GM23338 (cell line): ENCODE results near the gene DGAT2.

Experiments used
- CREB1 ChIP-seq: fragments of 250-450 bp; sonication (Bioruptor Pico); IDR thresholded peaks from 2 replicates; pipeline ENCODE4 v1.5.0; 2020; ENCODE audit warnings: low read depth, mild to moderate bottlenecking, moderate library complexity
- CTCF ChIP-seq, 2 experiments: fragments of 200-600 bp in 1 of 2; sonication (generic) in 1 of 2; conservative IDR thresholded peaks; 2 replicates each; pipeline versions ENCODE4 v1.5.1 to v1.6.1; 2016 to 2017; ENCODE audit warnings: antibody characterized with exemption in 2 of 2, low read depth in 2 of 2, mild to moderate bottlenecking in 2 of 2, moderate library complexity in 1 of 2
- EZH2 ChIP-seq: fragments of 200-600 bp; sonication (generic); IDR thresholded peaks from one replicate; pipeline ENCODE4 v1.8.0; 2017; ENCODE audit warnings: antibody characterized with exemption, mild to moderate bottlenecking, low read depth; ENCODE audit not compliant: unreplicated experiment
- EZH2phosphoT487 ChIP-seq: fragments of 200-600 bp; sonication (generic); IDR thresholded peaks from one replicate; pipeline ENCODE4 v1.8.1; 2018; ENCODE audit warnings: antibody characterized with exemption; ENCODE audit not compliant: unreplicated experiment
- JUNB ChIP-seq: IDR thresholded peaks from one replicate; pipeline ENCODE4 v1.6.1; 2016; ENCODE audit warnings: antibody characterized with exemption; ENCODE audit not compliant: unreplicated experiment
- NANOG ChIP-seq: IDR thresholded peaks from 2 replicates; pipeline ENCODE4 v1.6.1; 2016; ENCODE audit warnings: antibody characterized with exemption, borderline replicate concordance
- POLR2AphosphoS5 ChIP-seq: IDR thresholded peaks from 2 replicates; pipeline ENCODE4 v1.6.1; 2016; ENCODE audit warnings: antibody characterized with exemption, low read depth
- STAT1 ChIP-seq: IDR thresholded peaks from one replicate; pipeline ENCODE4 v1.6.1; 2016; ENCODE audit warnings: antibody characterized with exemption; ENCODE audit not compliant: unreplicated experiment
- ZNF114 ChIP-seq: fragments of 250-450 bp; sonication (Bioruptor Pico); IDR thresholded peaks from 2 replicates; pipeline ENCODE4 v1.5.0; 2020; ENCODE audit warnings: mild to moderate bottlenecking, moderate library complexity
- ZNF331 ChIP-seq: fragments of 250-450 bp; sonication (Bioruptor Pico); IDR thresholded peaks from 2 replicates; pipeline ENCODE4 v1.5.0; 2020; ENCODE audit warnings: low read depth, mild to moderate bottlenecking, moderate library complexity
- TF ChIP-seq, protein P1 (sequence below): IDR thresholded peaks from one replicate; pipeline ENCODE4 v1.6.1; 2018; ENCODE audit warnings: antibody characterized with exemption; ENCODE audit not compliant: unreplicated experiment
- TF ChIP-seq, protein P2 (sequence below): IDR thresholded peaks from 2 replicates; pipeline ENCODE4 v1.6.1; 2016; ENCODE audit warnings: antibody characterized with exemption

DNA sequence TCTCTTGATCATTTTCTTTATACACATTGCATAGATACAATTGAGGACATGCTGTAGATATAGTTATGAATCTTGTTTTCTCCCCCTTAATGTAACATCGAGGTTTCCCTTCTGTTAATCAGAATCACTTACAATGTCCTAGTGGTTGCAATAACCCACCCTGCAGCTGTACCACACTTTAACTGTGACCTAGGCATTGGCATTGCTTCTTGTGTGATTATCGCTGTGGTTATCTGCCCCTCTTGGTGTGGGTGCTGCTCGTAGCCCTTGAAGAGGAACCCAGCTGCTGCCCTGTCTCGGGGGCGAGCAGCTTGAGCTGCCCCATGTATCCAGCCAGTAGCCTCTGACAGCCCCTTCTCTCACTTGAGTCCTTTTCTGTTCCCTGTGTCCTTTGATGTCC is 1.5 kb downstream of the DGAT2 start:
- no peak for TF ChIP-seq CTCF (conservative IDR thresholded peaks at IDR 0.05; ENCODE audit: low read depth in 2 of 2)
- TF ChIP-seq EZH2phosphoT487 = no peak
- no peak for TF ChIP-seq POLR2AphosphoS5
- no peak for TF ChIP-seq JUNB
- TF ChIP-seq, protein P1, sequence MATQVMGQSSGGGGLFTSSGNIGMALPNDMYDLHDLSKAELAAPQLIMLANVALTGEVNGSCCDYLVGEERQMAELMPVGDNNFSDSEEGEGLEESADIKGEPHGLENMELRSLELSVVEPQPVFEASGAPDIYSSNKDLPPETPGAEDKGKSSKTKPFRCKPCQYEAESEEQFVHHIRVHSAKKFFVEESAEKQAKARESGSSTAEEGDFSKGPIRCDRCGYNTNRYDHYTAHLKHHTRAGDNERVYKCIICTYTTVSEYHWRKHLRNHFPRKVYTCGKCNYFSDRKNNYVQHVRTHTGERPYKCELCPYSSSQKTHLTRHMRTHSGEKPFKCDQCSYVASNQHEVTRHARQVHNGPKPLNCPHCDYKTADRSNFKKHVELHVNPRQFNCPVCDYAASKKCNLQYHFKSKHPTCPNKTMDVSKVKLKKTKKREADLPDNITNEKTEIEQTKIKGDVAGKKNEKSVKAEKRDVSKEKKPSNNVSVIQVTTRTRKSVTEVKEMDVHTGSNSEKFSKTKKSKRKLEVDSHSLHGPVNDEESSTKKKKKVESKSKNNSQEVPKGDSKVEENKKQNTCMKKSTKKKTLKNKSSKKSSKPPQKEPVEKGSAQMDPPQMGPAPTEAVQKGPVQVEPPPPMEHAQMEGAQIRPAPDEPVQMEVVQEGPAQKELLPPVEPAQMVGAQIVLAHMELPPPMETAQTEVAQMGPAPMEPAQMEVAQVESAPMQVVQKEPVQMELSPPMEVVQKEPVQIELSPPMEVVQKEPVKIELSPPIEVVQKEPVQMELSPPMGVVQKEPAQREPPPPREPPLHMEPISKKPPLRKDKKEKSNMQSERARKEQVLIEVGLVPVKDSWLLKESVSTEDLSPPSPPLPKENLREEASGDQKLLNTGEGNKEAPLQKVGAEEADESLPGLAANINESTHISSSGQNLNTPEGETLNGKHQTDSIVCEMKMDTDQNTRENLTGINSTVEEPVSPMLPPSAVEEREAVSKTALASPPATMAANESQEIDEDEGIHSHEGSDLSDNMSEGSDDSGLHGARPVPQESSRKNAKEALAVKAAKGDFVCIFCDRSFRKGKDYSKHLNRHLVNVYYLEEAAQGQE = no peak
- TF ChIP-seq CREB1 (CRISPR knock-in tag) = no peak
- TF ChIP-seq ZNF114 = no peak
- no peak for TF ChIP-seq EZH2
- TF ChIP-seq ZNF331 (CRISPR knock-in tag) = no peak
- TF ChIP-seq, protein P2, sequence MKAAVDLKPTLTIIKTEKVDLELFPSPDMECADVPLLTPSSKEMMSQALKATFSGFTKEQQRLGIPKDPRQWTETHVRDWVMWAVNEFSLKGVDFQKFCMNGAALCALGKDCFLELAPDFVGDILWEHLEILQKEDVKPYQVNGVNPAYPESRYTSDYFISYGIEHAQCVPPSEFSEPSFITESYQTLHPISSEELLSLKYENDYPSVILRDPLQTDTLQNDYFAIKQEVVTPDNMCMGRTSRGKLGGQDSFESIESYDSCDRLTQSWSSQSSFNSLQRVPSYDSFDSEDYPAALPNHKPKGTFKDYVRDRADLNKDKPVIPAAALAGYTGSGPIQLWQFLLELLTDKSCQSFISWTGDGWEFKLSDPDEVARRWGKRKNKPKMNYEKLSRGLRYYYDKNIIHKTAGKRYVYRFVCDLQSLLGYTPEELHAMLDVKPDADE = no peak
- no peak for TF ChIP-seq NANOG
- TF ChIP-seq STAT1 = no peak
